ENCODE data around the gene ANKS1B.

Gene ANKS1B

DNA sequence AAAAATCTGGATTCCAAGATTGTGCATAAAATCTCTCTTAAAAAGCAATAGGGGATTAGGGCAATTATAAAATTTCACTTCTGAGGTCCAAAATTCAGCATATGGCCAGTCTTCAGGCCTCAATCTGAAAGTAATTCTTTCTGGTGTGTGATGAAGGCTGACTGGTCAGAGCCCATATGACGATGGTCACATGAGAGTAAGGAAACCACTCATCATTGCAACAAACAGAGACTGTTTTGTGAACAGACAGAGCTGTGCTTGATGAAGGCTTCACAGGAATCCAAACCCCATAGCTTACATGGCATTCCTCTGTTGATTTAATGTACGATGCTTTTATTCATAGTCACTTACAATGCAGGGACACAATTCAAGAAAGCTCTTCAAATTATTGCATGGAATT is 1101.5 kb downstream of the ANKS1B start:
- Histone ChIP-seq H3K36me3 (replicated peaks) (no peaks in the 10 kb centered on the region), H3K27me3 (replicated peaks) (no peaks in the 10 kb centered on the region), H3K4me3 (ENCODE audit: low read depth, low read length) (no peak overlapping the region), H3K27ac (no peak overlapping the region)
- TF ChIP-seq, protein P1, sequence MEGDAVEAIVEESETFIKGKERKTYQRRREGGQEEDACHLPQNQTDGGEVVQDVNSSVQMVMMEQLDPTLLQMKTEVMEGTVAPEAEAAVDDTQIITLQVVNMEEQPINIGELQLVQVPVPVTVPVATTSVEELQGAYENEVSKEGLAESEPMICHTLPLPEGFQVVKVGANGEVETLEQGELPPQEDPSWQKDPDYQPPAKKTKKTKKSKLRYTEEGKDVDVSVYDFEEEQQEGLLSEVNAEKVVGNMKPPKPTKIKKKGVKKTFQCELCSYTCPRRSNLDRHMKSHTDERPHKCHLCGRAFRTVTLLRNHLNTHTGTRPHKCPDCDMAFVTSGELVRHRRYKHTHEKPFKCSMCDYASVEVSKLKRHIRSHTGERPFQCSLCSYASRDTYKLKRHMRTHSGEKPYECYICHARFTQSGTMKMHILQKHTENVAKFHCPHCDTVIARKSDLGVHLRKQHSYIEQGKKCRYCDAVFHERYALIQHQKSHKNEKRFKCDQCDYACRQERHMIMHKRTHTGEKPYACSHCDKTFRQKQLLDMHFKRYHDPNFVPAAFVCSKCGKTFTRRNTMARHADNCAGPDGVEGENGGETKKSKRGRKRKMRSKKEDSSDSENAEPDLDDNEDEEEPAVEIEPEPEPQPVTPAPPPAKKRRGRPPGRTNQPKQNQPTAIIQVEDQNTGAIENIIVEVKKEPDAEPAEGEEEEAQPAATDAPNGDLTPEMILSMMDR (IDR thresholded peaks at IDR 0.05; ENCODE audit: low read depth, low read length, missing control alignments), result no peak
- DNase-seq, result no peak
- in situ Hi-C loops (cut with HindIII; ENCODE audit: low pct_ligation_motif_present, low sequenced_read_pairs), result no loop called here

DNA sequence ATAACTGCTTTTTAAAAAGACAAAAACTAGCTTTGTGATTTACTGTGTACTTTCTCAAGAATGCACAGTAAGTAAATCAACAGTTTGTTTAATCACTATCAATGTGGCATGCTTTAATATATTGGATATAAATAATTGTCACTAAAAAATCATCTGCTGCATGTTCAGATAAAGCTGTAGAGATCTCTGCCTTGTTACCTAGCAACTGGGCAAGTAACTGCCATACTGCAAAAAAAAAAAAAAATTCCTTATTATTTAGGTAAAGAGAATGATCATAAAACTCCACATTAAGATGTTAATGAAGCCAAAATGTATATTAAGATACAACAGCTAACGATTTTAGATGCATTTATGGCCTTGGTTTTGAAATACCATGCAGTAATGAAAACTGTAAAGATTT is 1102.2 kb downstream of the ANKS1B start:
- H3K27me3 ChIP-seq (replicated peaks), result no peaks in the 10 kb centered on the region
- no peak overlapping the region for H3K27ac ChIP-seq
- H3K4me3 ChIP-seq (ENCODE audit: low read depth, low read length), result no peak overlapping the region
- no peak for DNase-seq
- H3K36me3 ChIP-seq (replicated peaks), result no peaks in the 10 kb centered on the region
- TF ChIP-seq, protein P1 (IDR thresholded peaks at IDR 0.05; ENCODE audit: low read depth, low read length, missing control alignments), result no peak
- in situ Hi-C loops (cut with HindIII; ENCODE audit: low pct_ligation_motif_present, low sequenced_read_pairs), result no loop called here

DNA sequence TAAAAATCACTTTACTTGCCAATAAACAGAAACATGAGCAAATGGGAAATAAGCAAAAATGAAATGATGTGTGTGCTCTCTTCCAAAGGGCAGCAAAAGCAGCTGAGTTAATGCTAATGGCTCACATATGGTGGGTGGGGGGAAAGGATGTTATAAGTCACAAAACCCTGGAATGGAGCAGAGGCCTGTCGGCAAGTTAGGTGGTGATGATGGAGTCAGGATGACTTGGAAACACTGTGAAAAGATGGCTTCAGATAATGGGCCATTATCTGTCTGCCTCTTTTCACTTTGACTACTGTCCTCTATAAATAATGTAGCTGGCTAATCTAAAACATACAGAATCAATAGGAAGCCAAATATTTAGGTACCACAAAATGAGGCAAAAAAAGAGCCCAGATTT is 1111.0 kb downstream of the ANKS1B start:
- no peaks in the 10 kb centered on the region for H3K27me3 ChIP-seq (replicated peaks)
- TF ChIP-seq, protein P1 (IDR thresholded peaks at IDR 0.05; ENCODE audit: low read depth, low read length, missing control alignments), result no peak
- in situ Hi-C loops (cut with HindIII; ENCODE audit: low pct_ligation_motif_present, low sequenced_read_pairs), result no loop called here
- H3K27ac ChIP-seq, result no peak overlapping the region
- no peak overlapping the region for H3K4me3 ChIP-seq (ENCODE audit: low read depth, low read length)
- DNase-seq, result no peak
- H3K36me3 ChIP-seq (replicated peaks), result no peaks in the 10 kb centered on the region

DNA sequence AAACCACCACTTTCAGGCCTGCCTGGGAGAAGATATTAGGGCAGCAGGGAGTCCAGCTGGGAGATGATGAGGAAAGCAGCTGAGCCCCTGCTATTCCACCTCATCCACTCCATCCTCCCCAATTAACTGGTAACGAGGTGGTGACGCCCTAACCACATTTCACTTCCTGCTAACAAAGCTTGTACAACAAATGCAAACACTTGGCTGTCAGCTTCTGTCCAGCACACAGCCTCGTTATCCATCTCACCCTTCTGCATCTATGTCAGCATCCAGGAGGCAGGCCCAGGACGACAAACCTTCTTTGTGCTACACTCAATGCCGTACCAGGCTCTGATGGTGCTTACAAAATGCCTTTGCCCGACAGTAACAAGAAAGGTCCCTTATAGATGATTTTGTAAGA is 1114.2 kb downstream of the ANKS1B start:
- Histone ChIP-seq H3K4me3 (ENCODE audit: low read depth, low read length) (no peak overlapping the region), H3K27ac (no peak overlapping the region), H3K27me3 (replicated peaks) (no peaks in the 10 kb centered on the region), H3K36me3 (replicated peaks) (no peaks in the 10 kb centered on the region)
- no peak for DNase-seq
- in situ Hi-C loops (cut with HindIII; ENCODE audit: low pct_ligation_motif_present, low sequenced_read_pairs), result no loop called here
- TF ChIP-seq, protein P1 (IDR thresholded peaks at IDR 0.05; ENCODE audit: low read depth, low read length, missing control alignments), result no peak

DNA sequence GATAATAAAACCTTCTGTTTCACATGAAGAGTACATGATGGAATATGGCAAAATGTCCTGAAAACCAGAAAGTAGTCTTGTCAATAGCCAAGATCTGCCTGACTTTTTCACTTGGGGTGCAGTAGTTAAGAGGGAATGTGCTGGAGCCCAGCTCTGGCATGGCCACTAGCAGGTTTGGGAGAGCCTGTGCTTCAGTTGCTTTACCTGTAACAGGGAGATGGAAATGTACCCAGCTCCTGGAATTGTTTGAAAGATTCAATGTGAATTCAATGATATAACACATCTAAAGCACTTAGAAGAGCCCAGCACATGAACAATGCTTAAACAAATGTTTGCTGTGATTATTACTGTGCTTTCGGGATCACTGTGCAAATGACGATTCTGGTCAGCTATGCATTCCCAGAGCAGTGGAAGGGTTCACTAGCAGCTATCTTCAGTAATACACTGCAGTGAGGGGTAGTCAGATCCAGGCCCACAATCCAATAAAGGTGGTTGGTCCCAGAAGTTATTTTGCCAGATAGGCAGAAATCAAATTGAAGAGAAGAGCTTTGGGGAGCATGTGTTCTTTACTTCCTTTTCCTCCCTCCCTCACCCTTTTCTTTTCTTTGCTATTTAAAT is 1114.7 kb downstream of the ANKS1B start:
- H3K4me3 ChIP-seq (ENCODE audit: low read depth, low read length), result no peak overlapping the region
- H3K36me3 ChIP-seq (replicated peaks), result no peaks in the 10 kb centered on the region
- in situ Hi-C loops (cut with HindIII; ENCODE audit: low pct_ligation_motif_present, low sequenced_read_pairs), result no loop called here
- H3K27me3 ChIP-seq (replicated peaks), result no peaks in the 10 kb centered on the region
- no peak for DNase-seq
- TF ChIP-seq, protein P1 (IDR thresholded peaks at IDR 0.05; ENCODE audit: low read depth, low read length, missing control alignments), result no peak
- H3K27ac ChIP-seq, result no peak overlapping the region

DNA sequence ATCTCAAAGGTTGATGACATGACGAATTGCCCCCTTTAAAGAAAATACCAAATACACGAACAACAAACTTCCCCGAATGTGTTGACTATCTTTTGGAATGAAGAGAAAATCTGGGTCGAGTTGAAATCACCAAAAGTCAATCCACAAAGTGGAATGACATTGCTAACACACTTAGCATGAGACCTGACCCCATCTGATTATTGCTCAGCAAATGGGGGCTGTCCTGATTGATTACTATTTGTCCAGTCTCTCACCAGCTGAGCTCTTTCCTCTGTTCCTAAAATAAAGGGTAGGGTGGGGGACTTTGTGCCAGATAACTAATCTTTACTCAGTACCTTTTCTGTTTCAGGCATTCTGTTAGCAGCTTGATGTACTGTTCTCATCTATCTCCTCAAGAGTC is 1116.2 kb downstream of the ANKS1B start:
- in situ Hi-C loops (cut with HindIII; ENCODE audit: low pct_ligation_motif_present, low sequenced_read_pairs), result no loop called here
- H3K27me3 ChIP-seq (replicated peaks), result no peaks in the 10 kb centered on the region
- TF ChIP-seq, protein P1 (IDR thresholded peaks at IDR 0.05; ENCODE audit: low read depth, low read length, missing control alignments), result no peak
- no peak overlapping the region for H3K4me3 ChIP-seq (ENCODE audit: low read depth, low read length)
- no peaks in the 10 kb centered on the region for H3K36me3 ChIP-seq (replicated peaks)
- no peak overlapping the region for H3K27ac ChIP-seq
- no peak for DNase-seq

All from brain microvascular endothelial cell (primary cell).